GM21390 (cell line): ENCODE results near the gene BPIFB2.

ENCODE experiments used
- ATAC-seq: cut with Tn5 transposase; IDR thresholded peaks from one replicate; pipeline ENCODE4 v1.9.1; 2021; ENCODE audit not compliant: unreplicated experiment

BPIFB2 gene

DNA sequence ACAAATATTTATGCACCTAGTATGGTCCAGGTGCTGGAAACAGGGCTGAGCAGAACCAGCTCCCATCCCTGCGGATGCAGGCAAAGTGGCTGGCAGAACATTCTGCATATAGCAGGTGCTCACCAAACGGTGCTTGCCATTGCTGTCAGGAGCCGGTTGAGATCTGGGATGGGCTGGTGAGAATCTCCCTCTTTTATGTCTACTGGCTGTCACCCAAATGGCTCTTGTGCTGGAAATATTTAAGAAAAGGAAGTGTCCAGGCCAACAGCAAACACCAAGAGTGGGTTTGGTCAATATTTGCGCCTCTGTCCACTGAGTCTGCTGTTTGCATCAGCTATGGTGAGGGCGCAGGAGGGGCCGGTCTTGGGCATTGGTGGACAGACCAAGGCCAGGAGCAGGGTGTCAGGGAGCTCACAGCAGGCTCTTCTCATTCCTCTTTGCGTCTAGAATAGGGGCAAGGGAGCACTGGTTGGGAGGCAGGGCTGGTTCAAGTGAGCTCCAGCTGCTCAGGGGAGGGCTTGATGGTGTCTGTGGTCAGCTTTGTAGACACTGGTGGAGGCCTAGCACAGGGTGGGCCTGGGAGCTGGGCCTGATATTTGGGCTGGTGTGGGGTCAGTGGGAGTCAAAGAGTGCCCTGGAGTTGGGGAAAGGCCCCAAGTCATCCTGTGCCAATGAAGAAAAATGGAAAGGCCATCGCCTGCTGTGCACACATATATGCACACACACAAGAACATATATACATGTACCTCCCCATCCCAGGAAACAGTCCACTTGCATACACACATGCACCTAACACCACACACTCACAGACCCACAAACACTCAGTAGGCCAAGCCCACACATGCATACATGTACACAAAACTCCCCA is 1.4 kb upstream of the BPIFB2 start:
- no peak for ATAC-seq

- ATAC-seq, result no peak
These were observed 628 bp upstream of the BPIFB2 start for GRCh38 chr20:33006776-33007375.

DNA sequence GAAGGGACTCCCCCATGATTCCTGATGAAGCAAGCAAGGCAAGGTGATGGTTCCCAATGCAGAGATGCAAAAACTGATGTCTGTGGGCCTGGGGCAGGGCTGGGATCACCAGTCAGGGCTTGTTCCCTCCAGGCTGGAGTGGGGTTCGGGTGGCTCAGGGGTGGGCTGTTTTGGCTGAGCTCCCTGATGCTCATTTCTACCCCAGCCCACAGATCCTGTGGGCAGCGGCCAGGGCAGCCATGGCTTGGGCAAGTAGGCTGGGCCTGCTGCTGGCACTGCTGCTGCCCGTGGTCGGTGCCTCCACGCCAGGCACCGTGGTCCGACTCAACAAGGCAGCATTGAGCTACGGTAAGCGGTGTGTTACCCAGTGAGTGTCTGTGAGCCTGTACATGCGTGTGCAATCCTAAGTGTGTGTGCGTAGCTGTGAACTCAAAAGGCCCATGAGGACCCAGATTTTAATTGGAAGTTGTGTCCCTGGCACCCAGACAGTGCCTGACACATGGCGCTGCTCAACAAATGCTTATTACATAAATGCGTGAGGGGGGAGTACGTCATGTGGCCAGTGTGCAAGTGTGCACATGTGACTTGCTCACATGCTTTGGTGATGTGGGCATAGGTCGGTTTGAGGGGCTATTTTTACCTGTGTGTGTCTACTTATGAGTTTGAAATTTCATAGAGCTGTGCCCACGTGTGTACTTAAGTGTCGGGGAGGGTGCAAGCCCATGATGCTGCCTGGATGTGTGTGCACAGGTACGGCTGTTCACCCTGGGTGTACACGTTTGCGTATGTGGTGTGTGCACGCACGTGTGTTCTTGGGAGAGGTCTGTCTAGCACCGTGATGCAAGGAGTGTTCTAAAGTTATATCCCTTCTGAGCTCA is 1.1 kb downstream of the BPIFB2 start:
- ATAC-seq, result no peak

- ATAC-seq, result no peak
These were observed 2.0 kb downstream of the BPIFB2 start for GRCh38 chr20:33009214-33010132.

DNA sequence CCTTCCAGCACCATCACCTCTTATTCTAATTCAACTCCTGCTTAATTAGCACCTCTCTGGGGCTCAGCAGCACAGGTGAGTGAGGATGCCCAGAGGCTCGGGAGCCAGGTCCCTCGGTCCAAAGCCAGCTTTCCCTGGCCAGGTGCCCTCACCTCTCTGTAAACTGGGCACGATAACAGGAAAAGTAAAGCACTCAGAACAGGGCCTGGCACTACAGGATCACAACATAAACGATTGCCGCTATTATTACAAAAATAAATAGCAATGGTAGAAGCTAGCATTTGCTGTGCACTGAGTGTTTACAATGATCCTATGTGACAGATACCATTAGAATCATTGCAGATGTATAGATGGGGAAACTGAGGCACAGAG is 2.6 kb downstream of the BPIFB2 start:
- no peak for ATAC-seq

DNA sequence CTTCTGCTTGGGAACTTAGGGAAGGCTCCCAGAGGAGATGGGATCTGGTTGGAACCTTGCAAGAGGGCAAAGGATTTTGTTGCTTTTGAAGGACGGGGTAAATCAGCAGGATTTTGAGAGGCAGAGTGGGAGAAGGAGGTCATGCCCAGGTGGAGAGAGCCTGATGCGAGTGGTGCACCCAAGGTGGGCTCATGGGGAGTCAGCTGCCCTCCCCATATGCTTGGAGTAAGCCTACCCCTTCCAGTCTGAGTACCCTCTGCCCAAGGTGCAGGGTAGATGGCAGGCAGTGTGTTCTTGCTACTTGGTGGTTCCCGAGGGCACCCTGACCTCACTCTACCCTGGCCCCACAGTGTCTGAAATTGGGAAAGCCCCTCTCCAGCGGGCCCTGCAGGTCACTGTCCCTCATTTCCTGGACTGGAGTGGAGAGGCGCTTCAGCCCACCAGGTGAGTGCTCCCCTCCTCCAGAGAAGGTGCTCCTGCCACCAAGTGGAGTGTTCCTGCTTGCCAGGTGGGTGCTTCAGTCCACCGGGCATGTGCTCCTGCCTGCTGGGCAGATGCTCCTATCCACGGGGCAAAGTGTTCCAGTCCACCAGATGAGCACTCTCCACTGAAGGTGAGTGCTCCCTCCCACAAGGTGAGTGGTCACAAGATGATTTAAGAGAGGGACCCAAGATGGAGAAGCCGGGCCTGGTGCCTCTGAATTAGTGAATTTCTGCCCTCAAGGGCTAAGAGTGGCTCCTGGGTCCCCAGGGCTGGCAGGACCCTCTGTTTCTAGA is 3.4 kb downstream of the BPIFB2 start:
- no peak for ATAC-seq

- no peak for ATAC-seq
These were observed 5.1 kb downstream of the BPIFB2 start for GRCh38 chr20:33012327-33013189.

DNA sequence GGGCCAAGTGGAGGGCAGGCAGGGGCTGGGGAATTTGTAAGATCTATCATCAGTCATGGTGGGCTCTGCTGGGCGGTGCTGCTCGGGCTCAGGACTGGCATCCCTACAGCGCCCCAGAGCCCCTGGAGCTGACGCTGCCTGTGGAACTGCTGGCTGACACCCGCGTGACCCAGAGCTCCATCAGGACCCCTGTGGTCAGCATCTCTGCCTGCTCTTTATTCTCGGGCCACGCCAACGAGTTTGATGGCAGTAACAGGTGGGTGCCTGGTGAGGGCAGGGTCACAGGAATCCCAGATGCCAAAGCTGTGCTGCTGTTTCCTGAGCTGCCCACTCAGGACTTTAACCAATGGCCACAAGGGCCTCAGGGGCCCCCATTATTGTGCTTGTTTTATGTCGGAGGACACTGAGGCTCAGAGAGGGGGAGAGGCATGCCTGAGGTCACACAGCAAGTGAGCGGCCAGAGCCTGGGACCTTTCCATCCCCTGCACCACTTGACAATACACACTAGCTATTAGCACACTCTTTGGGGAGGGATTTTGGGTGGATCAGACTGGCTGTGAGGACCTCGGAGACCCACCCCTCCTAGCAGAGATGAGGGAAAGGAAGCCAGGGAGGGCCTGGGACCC is 6.3 kb downstream of the BPIFB2 start:
- no peak for ATAC-seq

- ATAC-seq, result no peak
These were observed 7.0 kb downstream of the BPIFB2 start for GRCh38 chr20:33014336-33015113.

- ATAC-seq, result no peak
These were observed 7.6 kb downstream of the BPIFB2 start for GRCh38 chr20:33015114-33015484.

DNA sequence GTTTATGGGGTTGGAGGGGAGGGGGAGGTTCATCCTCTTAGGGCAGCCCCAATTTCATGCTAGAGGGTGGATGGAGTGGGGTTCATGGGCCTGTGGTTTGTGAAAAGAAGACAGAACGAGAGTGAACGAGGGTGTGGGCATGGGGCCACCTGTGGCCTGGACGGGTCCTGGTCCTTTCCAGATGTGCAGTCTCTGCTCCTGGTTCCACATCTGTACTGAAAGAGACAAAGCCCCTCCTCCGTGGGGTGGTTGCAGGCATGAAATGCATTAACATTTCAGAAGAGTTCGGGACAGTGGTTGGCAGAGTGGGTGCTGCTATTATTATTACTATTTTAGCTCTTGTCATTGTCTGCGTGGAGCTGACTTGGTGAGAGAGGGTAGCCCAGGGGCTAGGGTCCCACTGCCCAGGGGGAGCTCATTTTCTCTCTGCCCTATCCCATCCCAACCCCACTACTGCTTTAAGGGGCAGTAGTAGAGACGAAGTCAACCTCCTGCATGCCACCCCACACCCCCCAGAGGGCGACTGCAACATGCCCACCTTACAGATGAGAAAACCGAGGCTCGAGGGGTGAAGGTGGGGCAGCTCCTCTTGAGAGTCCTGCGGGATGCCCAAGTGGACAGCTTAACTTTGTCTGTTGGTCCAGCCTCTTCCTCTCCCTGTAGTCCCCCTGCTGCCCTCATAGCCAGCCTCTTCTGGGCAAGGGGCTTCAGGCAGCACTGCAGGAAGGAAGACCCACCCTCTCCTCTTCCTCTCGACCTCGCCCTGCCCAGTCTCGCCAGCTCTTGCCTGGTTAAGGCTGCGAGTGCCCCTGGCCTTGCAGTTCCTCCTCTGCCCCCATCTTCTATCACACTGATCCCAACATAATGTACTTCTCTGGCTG is 8.4 kb downstream of the BPIFB2 start:
- no peak for ATAC-seq

- no peak for ATAC-seq
These were observed 9.1 kb downstream of the BPIFB2 start for GRCh38 chr20:33016581-33017109.

GRCh38 chr20:33017542-33017941 is 10.0 kb downstream of the BPIFB2 start:
- no peak for ATAC-seq

DNA sequence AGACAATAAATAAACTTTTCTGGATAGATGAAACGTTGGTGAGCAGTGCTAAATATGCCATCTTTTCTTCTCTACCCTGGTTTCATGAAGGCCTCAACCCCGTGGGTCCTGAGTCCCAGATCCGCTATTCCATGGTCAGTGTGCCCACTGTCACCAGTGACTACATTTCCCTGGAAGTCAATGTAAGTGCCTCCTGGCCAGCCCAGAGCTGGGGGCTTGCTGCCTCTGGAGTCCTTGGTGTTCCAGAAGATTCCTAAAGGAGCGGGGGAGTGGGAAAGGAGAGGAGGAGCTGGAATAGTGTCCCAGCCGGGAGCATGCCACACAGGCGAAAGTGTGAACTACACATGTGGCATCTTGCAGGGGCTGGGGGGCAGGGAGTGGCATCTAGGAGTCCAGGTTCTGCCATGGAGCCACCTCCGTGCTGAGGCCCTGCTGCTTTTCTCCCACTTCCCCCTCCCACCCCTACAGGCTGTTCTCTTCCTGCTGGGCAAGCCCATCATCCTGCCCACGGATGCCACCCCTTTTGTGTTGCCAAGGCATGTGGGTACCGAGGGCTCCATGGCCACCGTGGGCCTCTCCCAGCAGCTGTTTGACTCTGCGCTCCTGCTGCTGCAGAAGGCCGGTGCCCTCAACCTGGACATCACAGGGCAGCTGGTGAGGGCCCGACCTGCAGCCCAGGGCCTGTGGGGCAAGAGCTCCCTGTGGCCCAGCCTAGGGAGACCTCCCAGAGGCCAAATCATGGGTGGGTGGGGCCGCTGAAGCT is 10.8 kb downstream of the BPIFB2 start:
- no peak for ATAC-seq

DNA sequence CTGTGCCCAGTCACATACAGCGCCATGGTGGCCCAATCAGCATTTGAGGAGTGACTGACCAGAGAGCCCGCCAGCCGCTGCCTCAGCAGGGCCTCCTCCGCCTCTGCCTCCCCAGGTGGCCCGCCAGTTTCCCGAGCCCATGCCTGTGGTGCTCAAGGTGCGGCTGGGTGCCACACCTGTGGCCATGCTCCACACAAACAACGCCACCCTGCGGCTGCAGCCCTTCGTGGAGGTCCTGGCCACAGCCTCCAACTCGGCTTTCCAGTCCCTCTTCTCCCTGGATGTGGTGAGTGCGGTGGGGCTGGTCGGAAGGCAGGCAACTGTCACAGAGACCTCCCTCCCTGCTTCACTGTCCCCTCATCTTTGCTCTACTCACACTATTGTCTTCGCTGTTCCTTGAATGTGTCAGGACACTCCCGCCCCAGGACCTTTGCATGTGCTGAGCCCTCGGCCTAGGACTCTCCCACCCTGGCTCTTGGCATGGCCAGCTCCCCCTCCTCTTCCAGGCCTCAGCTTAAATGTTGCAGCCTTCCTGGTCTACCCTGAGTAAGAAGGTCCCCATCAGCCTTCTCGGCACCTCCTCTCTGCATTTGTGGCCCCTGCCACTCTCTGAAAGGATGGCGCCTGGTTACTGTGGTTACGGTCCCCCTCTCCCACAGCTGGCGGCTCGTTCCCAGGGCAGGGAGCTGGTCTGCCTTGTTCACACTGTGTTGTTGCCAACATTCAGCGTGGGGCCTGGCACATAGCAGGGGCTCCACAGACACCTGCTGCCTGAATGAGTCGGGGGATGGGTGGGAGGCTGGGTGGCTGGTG is 12.2 kb downstream of the BPIFB2 start:
- ATAC-seq, result no peak
